OCI-LY1 (cell line): Measurements from ENCODE around the gene PIP5K1C.

ENCODE experiments used
- H2AFZ ChIP-seq: fragments of 200-600 bp; sonication (generic), shearing (Covaris generic); 2 replicates; pipeline ENCODE4 v1.6.0; 2014; ENCODE audit warnings: antibody characterized with exemption, mild to moderate bottlenecking, low read length
- H3F3A ChIP-seq: fragments of 200-600 bp; sonication (generic), shearing (Covaris generic); 2 replicates; pipeline ENCODE4 v1.6.0; 2014; ENCODE audit warnings: mild to moderate bottlenecking, antibody characterized with exemption, low read length, moderate library complexity; ENCODE audit not compliant: insufficient read depth
- H3K27ac ChIP-seq: fragments of 200-600 bp; sonication (generic); 2 replicates; pipeline ENCODE4 v1.5.1; 2014; ENCODE audit warnings: low read length, mixed run types, mild to moderate bottlenecking, low read depth; ENCODE audit not compliant: poor library complexity, severe bottlenecking
- H3K27me3 ChIP-seq: fragments of 200-600 bp; sonication (generic); 2 replicates; pipeline ENCODE4 v1.6.0; 2014; ENCODE audit warnings: antibody characterized with exemption, mild to moderate bottlenecking, low read length, moderate library complexity; ENCODE audit not compliant: insufficient read depth
- H3K36me3 ChIP-seq: fragments of 200-600 bp; sonication (generic); 2 replicates; pipeline ENCODE4 v1.6.1; 2014; ENCODE audit warnings: mild to moderate bottlenecking, antibody characterized with exemption, low read length, moderate library complexity, mixed read lengths; ENCODE audit not compliant: insufficient read depth
- H3K4me1 ChIP-seq: fragments of 200-600 bp; sonication (generic); 2 replicates; pipeline ENCODE4 v1.5.1; 2014; ENCODE audit warnings: mild to moderate bottlenecking, low read length, moderate library complexity; ENCODE audit not compliant: insufficient read depth, severe bottlenecking
- H3K4me2 ChIP-seq: fragments of 200-600 bp; sonication (generic), shearing (Covaris generic); 2 replicates; pipeline ENCODE4 v1.6.1; 2014; ENCODE audit warnings: low read length
- H3K4me3 ChIP-seq: fragments of 200-600 bp; sonication (generic); 2 replicates; pipeline ENCODE4 v1.5.1; 2014; ENCODE audit warnings: low read length, low read depth, mild to moderate bottlenecking, mixed read lengths; ENCODE audit not compliant: poor library complexity, severe bottlenecking
- H3K79me2 ChIP-seq: fragments of 200-600 bp; shearing (Covaris generic); 2 replicates; pipeline ENCODE4 v1.6.1; 2016; ENCODE audit warnings: mixed run types, low read length, mixed read lengths; ENCODE audit not compliant: insufficient read depth
- H3K9ac ChIP-seq: fragments of 200-600 bp; sonication (generic), shearing (Covaris generic); 2 replicates; pipeline ENCODE4 v1.6.1; 2014; ENCODE audit warnings: mild to moderate bottlenecking, low read length, mixed read lengths
- H3K9me2 ChIP-seq: fragments of 200-600 bp; sonication (generic), shearing (Covaris generic); 2 replicates; pipeline ENCODE4 v1.6.1; 2014; ENCODE audit warnings: low read depth, mild to moderate bottlenecking, low read length, mixed read lengths
- H3K9me3 ChIP-seq: fragments of 200-600 bp; shearing (Covaris generic); 2 replicates; pipeline ENCODE4 v1.6.1; 2014; ENCODE audit warnings: low read length, mixed read lengths
- H4K20me1 ChIP-seq: fragments of 200-600 bp; sonication (generic), shearing (Covaris generic); 2 replicates; pipeline ENCODE4 v1.6.0; 2016; ENCODE audit warnings: mild to moderate bottlenecking, low read length; ENCODE audit not compliant: insufficient read depth
- EZH2 ChIP-seq: fragments of 200-600 bp; sonication (generic), shearing (Covaris generic); IDR thresholded peaks from 2 replicates; pipeline ENCODE4 v1.8.0; 2017; ENCODE audit warnings: borderline replicate concordance, mixed run types, mild to moderate bottlenecking, antibody characterized with exemption, low read length, moderate library complexity, mixed read lengths
- TF ChIP-seq, protein P1 (sequence below): fragments of 200-600 bp; sonication (generic), shearing (Covaris generic); IDR thresholded peaks from 2 replicates; pipeline ENCODE4 v1.5.1; 2017; ENCODE audit warnings: mild to moderate bottlenecking, antibody characterized with exemption, low read length, moderate library complexity, mixed read lengths

PIP5K1C gene

GRCh38 chr19:3610745-3611717 lies 89.2 kb downstream of the PIP5K1C start:
- H3K79me2 ChIP-seq, result no peaks in the 10 kb centered on the region
- peaks cover 28% of the 10 kb centered on the region for H3K36me3 ChIP-seq
- no peaks in the 10 kb centered on the region for H3K9me2 ChIP-seq
- H3K9ac ChIP-seq, result no peak overlapping the region
- TF ChIP-seq EZH2, result no peak
- TF ChIP-seq, protein P1, sequence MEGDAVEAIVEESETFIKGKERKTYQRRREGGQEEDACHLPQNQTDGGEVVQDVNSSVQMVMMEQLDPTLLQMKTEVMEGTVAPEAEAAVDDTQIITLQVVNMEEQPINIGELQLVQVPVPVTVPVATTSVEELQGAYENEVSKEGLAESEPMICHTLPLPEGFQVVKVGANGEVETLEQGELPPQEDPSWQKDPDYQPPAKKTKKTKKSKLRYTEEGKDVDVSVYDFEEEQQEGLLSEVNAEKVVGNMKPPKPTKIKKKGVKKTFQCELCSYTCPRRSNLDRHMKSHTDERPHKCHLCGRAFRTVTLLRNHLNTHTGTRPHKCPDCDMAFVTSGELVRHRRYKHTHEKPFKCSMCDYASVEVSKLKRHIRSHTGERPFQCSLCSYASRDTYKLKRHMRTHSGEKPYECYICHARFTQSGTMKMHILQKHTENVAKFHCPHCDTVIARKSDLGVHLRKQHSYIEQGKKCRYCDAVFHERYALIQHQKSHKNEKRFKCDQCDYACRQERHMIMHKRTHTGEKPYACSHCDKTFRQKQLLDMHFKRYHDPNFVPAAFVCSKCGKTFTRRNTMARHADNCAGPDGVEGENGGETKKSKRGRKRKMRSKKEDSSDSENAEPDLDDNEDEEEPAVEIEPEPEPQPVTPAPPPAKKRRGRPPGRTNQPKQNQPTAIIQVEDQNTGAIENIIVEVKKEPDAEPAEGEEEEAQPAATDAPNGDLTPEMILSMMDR, result no peak
- no peaks in the 10 kb centered on the region for H3K27me3 ChIP-seq
- no peaks in the 10 kb centered on the region for H3K9me3 ChIP-seq
- H4K20me1 ChIP-seq, result no peaks in the 10 kb centered on the region
- no peak overlapping the region for H2AFZ ChIP-seq
- no peak overlapping the region for H3K4me3 ChIP-seq
- H3F3A ChIP-seq, result no peaks in the 10 kb centered on the region
- H3K27ac ChIP-seq, result no peak overlapping the region
- H3K4me2 ChIP-seq, result no peak overlapping the region
- no peaks in the 10 kb centered on the region for H3K4me1 ChIP-seq

- H3K9ac ChIP-seq, result no peak overlapping the region
- no peak overlapping the region for H3K4me3 ChIP-seq
- no peaks in the 10 kb centered on the region for H3K79me2 ChIP-seq
- H2AFZ ChIP-seq, result no peak overlapping the region
- peaks cover 28% of the 10 kb centered on the region for H3K36me3 ChIP-seq
- H3K4me1 ChIP-seq, result peaks cover 3% of the 10 kb centered on the region
- H3F3A ChIP-seq, result no peaks in the 10 kb centered on the region
- TF ChIP-seq, protein P1, result no peak
- no peak for TF ChIP-seq EZH2
- H3K27me3 ChIP-seq, result no peaks in the 10 kb centered on the region; the same call in 1 of the 2 replicates
- no peak overlapping the region for H3K4me2 ChIP-seq
- no peak overlapping the region for H3K27ac ChIP-seq
- H4K20me1 ChIP-seq, result no peaks in the 10 kb centered on the region
- H3K9me2 ChIP-seq, result no peaks in the 10 kb centered on the region
- no peaks in the 10 kb centered on the region for H3K9me3 ChIP-seq
These were observed 90.2 kb downstream of the PIP5K1C start for GRCh38 chr19:3609779-3610719.

- no peaks in the 10 kb centered on the region for H3K79me2 ChIP-seq
- no peaks in the 10 kb centered on the region for H4K20me1 ChIP-seq
- no peak overlapping the region for H3K4me2 ChIP-seq
- peaks cover 28% of the 10 kb centered on the region for H3K36me3 ChIP-seq
- H3K4me1 ChIP-seq, result peaks cover 10% of the 10 kb centered on the region
- no peak overlapping the region for H3K27ac ChIP-seq
- no peak overlapping the region for H3K4me3 ChIP-seq
- no peaks in the 10 kb centered on the region for H3K9me3 ChIP-seq
- no peaks in the 10 kb centered on the region for H3F3A ChIP-seq
- H2AFZ ChIP-seq, result no peak overlapping the region
- H3K27me3 ChIP-seq, result no peaks in the 10 kb centered on the region; the same call in 1 of the 2 replicates
- H3K9me2 ChIP-seq, result no peaks in the 10 kb centered on the region
- TF ChIP-seq EZH2, result no peak
- TF ChIP-seq, protein P1, result no peak
- H3K9ac ChIP-seq, result no peak overlapping the region
These were observed 91.4 kb downstream of the PIP5K1C start for GRCh38 chr19:3608750-3609322.
